Immature natural killer cell (primary cell): ENCODE measurements around the gene GPR89B. TPM values are rescaled to one million over a fixed set of nuclear protein-coding genes. Genes with fewer than 3 reads are reported as not detected.
A peak's percentile ranks its signal among the peaks of the same experiment; 100 is the strongest.
"Not testable (repeated sequence)": the region's sequence is repeated elsewhere in the genome, so short reads cannot be mapped to it uniquely, and the experiment has no call there.

Experiments
- DNase-seq, 3 donors: peaks; one replicate each; pipeline ENCODE4 v3.0.0; 2022; ENCODE audit warnings: mixed read lengths in 1 of 3
- H3K27ac Mint-ChIP-seq, 6 donors: one replicate each; pipeline ENCODE4 v1.8.0; 2020; ENCODE audit warnings: mixed read lengths in 6 of 6, mild to moderate bottlenecking in 5 of 6, inconsistent platforms in 4 of 6, moderate library complexity in 3 of 6
- H3K27me3 Mint-ChIP-seq, 3 donors: one replicate each; pipeline ENCODE4 v1.8.0; 2020 to 2021; ENCODE audit warnings: low read depth in 3 of 3, mild to moderate bottlenecking in 3 of 3, mixed read lengths in 3 of 3, moderate library complexity in 3 of 3, inconsistent platforms in 1 of 3
- H3K36me3 Mint-ChIP-seq, 3 donors: one replicate each; pipeline ENCODE4 v1.8.0; 2020; ENCODE audit warnings: mixed read lengths in 3 of 3, inconsistent platforms in 2 of 3, mild to moderate bottlenecking in 2 of 3
- H3K4me1 Mint-ChIP-seq, 2 donors: one replicate each; pipeline ENCODE4 v1.8.0; 2020; ENCODE audit warnings: inconsistent platforms in 2 of 2, mild to moderate bottlenecking in 2 of 2, mixed read lengths in 2 of 2, moderate library complexity in 1 of 2
- H3K4me3 Mint-ChIP-seq, 5 donors: one replicate each; pipeline ENCODE4 v1.8.0; 2020; ENCODE audit warnings: mild to moderate bottlenecking in 5 of 5, mixed read lengths in 5 of 5, inconsistent platforms in 3 of 5, moderate library complexity in 3 of 5
- H3K9me3 Mint-ChIP-seq, 6 donors: one replicate each; pipeline ENCODE4 v1.8.0; 2020; ENCODE audit warnings: mild to moderate bottlenecking in 6 of 6, mixed read lengths in 6 of 6, inconsistent platforms in 4 of 6, moderate library complexity in 3 of 6
- polyA plus RNA-seq, 3 donors: library from polyadenylated mRNA; unstranded; fragments of 300-500 nt; fragmentation: Illumina TruSeq; gene quantifications; one replicate each; pipeline ENCODE4 v1.2.3, GENCODE V29; 2021

GPR89B gene
- polyA plus RNA-seq, 3 donors from 2014 or later, result 4.6 to 30.0 (median 12.8) TPM

DNA sequence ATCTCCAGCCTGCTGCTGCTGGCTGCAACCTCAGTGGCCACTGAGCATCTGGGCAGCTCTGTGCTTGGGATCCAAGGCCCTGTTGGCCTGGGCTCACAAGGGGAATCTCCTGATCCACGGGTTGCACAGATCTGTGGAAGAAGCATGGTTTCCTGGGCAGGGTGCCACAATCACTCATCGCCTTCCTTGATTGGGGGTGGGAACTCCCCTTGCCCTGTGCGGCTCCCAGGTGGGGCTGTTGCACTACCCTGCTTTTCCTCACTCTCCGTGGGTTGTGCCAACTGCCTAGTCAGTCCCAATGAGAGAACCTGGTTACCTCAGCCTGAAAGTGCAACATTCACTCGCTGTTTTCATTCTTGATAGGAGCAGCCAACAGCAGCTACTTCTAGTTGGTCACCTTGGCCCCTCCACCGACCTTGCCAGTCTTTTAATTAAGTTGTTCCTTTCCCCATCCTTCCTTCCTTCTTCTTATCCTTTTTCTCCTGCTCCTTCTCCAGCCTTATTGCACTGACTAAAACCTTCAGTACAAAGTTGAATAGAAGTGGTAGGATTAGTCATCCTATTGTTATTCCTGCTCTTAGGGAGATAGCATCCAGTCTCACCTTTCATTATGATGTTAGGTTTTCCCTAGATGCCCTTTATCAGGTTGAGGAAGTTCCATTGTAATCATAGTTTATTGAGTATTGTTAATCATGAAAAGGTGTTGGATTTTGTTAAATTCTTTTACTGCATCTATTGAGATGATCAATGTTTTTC lies 50.9 kb downstream of the GPR89B start:
- H3K27ac Mint-ChIP-seq, H3K4me3 Mint-ChIP-seq: not testable (repeated sequence)

DNA sequence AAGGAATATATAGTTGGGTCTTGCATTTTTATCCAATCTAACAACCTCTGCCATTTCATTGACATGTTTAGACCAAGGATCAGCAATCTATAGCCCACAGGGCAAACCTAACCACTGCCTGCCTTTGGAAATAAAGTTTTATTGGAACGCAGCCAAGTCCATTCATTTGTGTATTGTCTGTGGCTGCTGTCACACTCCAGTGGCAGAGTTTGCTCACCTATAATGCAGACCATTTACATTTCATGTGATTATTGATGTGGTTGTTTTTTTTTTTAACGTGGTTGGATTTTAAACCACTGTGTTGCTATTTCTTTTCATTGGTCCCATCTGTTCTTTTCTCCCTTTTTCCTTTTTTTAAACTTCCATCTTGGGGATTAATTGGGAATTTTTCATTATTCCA lies 57.2 kb downstream of the GPR89B start:
- DNase-seq, H3K9me3 Mint-ChIP-seq, H3K4me3 Mint-ChIP-seq, H3K27me3 Mint-ChIP-seq, H3K27ac Mint-ChIP-seq, H3K4me1 Mint-ChIP-seq: not testable (repeated sequence)
- peaks cover 3 to 14% (median 4%) of the 10 kb centered on the region in 3 donors for H3K36me3 Mint-ChIP-seq

More for the DNA sequence above, 50.9 kb downstream of the GPR89B start:
- H3K36me3 Mint-ChIP-seq, result peaks cover 4 to 19% (median 14%) of the 10 kb centered on the region in 3 donors
- not testable (repeated sequence) for DNase-seq, H3K4me1 Mint-ChIP-seq, H3K27me3 Mint-ChIP-seq, H3K9me3 Mint-ChIP-seq

DNA sequence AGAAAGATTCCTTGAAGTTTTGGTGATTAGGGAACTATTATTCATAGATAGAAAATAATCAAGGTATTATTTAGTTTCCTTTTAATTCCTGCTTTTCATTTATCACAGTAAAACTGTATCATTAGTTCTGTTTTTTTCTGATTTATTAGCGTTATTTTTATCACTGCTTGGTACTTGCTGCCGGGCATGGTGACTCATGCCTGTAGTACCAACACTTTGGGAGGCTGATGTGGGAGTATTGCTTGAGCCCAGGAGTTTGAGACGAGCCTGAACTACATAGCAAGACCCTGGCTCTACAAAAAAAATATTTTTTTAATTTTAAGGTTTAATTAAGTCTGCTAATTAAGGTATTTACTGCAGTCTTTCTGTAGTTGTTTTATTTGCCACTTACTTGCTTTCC lies 59.7 kb downstream of the GPR89B start:
- H3K27me3 Mint-ChIP-seq, H3K4me1 Mint-ChIP-seq, H3K27ac Mint-ChIP-seq, H3K9me3 Mint-ChIP-seq, DNase-seq, H3K4me3 Mint-ChIP-seq: not testable (repeated sequence)
- peaks cover 3 to 14% (median 4%) of the 10 kb centered on the region in 3 donors for H3K36me3 Mint-ChIP-seq

DNA sequence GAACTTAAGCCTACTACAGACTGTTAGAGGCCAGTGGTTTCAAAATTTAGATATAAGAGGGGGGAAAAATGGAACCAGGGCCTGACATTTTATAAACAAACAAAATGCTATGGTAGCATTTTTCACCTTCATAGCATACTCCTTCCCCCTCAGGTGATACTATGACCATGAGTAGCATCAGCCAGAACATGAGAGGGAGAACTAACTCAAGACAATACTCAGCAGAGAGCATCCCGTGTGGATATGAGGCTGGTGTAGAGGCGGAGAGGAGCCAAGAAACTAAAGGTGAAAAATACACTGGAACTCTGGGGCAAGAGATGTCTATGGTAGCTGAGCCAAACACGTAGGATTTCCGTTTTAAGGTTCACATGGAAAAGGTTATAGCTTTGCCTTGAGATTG lies 64.7 kb downstream of the GPR89B start:
- not testable (repeated sequence) for DNase-seq, H3K4me3 Mint-ChIP-seq, H3K9me3 Mint-ChIP-seq, H3K27ac Mint-ChIP-seq, H3K27me3 Mint-ChIP-seq
- peaks cover 7 to 20% (median 8%) of the 10 kb centered on the region in 3 donors for H3K36me3 Mint-ChIP-seq
- peaks cover 14 to 17% of the 10 kb centered on the region in 2 donors for H3K4me1 Mint-ChIP-seq

DNA sequence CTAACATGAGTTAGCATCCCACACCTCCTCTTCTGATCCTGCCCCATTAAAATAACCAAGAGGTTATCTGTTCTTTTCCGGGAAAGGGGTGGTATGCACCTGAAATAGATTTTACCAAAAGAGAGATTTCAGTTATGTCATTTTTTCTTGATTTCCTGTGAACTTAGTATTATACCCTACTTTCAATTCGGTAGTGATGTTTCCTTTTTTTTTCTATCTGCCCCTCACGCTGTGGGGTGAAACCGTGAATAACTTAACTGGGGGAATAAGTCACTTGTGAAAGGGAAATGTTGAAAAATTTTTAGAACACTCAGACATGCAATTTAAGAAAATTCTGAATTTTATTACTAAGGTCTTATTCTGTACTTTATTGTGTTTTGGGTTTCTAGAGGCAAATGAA lies 65.2 kb downstream of the GPR89B start:
- H3K27ac Mint-ChIP-seq, result peak overlapping the region in 1 of 6 donors; percentile 60
- peaks cover 7 to 19% (median 8%) of the 10 kb centered on the region in 3 donors for H3K36me3 Mint-ChIP-seq
- H3K4me1 Mint-ChIP-seq, result peaks cover 17 to 19% of the 10 kb centered on the region in 2 donors
- not testable (repeated sequence) for H3K9me3 Mint-ChIP-seq, DNase-seq, H3K27me3 Mint-ChIP-seq
- peak overlapping the region in 3 of 5 donors; percentile 1 to 59 (median 41) for H3K4me3 Mint-ChIP-seq

DNA sequence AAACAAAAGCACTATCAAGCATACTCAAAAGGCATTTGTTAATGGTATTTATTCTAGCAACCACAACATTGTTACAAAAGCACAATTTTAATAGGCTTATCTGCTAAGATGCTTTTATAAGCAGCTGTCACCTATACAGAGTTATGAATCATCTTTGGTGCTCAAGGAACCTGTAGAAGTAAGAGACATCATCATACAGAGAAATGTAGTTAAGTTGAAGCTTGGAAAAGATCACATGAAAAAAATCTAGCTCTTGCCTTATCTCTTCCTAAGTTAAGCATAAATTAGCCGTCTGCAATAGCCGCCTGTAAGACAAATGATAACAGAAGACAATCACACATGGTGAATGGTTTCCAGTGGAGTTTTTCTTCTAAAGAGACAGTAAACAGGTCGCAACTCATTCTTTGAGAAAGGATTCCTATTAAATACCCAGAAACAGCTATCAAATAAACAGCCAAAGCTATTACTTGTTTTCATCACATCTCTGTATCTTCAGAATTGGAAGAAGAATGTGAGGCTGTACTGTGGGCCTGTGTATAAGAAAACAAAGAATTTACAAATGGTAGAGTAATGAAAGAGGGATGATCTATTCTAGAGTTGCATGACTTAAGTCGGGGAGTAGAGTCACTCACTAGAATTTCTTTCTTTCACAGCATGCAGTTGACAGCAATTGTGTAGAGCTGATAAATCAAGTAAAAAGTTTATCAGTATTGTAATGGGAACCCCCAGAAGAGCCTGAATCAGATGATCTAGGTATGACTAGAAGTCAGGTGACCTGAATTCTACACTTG lies 65.8 kb downstream of the GPR89B start:
- H3K27me3 Mint-ChIP-seq, H3K9me3 Mint-ChIP-seq, H3K27ac Mint-ChIP-seq, DNase-seq, H3K4me3 Mint-ChIP-seq: not testable (repeated sequence)
- Mint-ChIP-seq H3K4me1 (peaks cover 19 to 20% of the 10 kb centered on the region in 2 donors), H3K36me3 (peaks cover 7 to 19% (median 8%) of the 10 kb centered on the region in 3 donors)

DNA sequence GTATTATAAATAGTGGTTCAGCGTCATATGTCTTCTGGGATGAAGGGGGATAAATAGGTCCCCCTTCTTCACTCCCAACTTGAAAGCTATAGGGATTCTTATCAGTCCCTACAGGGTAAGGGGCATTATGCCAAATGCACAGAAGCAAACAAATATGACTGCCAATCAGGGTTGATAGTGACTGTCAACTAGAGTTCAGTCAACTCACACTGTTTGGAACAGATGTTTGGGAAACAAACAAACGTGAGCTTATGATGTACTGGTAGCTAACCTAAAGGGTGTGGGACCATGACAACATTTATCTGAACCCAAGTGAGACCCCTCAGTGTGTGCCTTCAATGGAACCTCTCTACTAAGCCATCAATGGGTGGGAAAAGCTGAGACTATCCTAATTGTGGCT lies 67.9 kb downstream of the GPR89B start:
- H3K9me3 Mint-ChIP-seq, H3K4me3 Mint-ChIP-seq, H3K27ac Mint-ChIP-seq, DNase-seq, H3K27me3 Mint-ChIP-seq: not testable (repeated sequence)
- Mint-ChIP-seq H3K4me1 (peaks cover 14 to 20% of the 10 kb centered on the region in 2 donors), H3K36me3 (peaks cover 4 to 12% (median 4%) of the 10 kb centered on the region in 3 donors)

DNA sequence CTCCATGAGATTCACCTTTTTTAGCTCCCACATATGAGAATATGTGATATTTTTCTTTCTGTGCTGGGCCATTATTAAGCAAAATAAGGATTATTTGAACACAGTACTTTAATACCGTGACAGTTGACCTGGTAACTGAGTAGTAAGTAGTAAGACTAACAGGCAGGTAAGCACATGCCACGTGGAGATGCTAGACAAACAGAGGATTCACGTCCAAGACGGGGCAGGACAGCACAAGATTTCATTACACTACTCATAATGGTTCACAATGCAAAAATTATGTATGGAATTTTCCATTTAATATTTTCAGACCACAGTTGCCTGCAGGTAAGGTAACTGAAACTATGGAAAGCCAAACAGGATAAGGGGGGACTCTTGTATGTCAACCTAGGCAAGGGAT lies 79.5 kb downstream of the GPR89B start:
- not testable (repeated sequence) for DNase-seq, H3K36me3 Mint-ChIP-seq, H3K27me3 Mint-ChIP-seq, H3K9me3 Mint-ChIP-seq, H3K27ac Mint-ChIP-seq, H3K4me3 Mint-ChIP-seq, H3K4me1 Mint-ChIP-seq

DNA sequence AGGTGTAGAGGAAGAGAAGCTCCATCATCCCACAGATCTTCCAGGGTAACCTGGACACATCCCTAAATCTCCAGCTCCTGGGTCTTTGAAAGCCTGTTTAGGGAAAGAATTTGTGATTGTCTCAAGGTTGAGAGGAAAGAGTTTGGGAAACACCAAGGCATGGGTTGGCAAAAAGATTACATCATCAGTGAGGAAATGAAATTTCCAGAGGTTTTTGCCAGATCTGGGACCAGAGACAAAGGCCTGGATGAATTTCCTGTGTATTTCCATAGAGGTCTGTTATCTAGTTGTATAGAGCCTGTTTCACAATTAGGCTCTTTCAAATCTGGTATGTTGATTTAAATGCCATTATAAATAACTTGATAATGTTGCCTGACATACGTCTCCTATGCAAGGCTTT lies 82.3 kb downstream of the GPR89B start:
- Mint-ChIP-seq H3K4me3 (no peak overlapping the region), H3K4me1 (peaks cover 7 to 14% of the 10 kb centered on the region in 2 donors), H3K27ac (peak overlapping the region in 1 of 6 donors; percentile 28), H3K9me3 (no peaks in the 10 kb centered on the region), H3K36me3 (peaks cover 0 to 5% (median 5%) of the 10 kb centered on the region in 3 donors), H3K27me3 (peaks cover 5 to 13% (median 6%) of the 10 kb centered on the region in 3 donors)
- DNase-seq, result no peak

DNA sequence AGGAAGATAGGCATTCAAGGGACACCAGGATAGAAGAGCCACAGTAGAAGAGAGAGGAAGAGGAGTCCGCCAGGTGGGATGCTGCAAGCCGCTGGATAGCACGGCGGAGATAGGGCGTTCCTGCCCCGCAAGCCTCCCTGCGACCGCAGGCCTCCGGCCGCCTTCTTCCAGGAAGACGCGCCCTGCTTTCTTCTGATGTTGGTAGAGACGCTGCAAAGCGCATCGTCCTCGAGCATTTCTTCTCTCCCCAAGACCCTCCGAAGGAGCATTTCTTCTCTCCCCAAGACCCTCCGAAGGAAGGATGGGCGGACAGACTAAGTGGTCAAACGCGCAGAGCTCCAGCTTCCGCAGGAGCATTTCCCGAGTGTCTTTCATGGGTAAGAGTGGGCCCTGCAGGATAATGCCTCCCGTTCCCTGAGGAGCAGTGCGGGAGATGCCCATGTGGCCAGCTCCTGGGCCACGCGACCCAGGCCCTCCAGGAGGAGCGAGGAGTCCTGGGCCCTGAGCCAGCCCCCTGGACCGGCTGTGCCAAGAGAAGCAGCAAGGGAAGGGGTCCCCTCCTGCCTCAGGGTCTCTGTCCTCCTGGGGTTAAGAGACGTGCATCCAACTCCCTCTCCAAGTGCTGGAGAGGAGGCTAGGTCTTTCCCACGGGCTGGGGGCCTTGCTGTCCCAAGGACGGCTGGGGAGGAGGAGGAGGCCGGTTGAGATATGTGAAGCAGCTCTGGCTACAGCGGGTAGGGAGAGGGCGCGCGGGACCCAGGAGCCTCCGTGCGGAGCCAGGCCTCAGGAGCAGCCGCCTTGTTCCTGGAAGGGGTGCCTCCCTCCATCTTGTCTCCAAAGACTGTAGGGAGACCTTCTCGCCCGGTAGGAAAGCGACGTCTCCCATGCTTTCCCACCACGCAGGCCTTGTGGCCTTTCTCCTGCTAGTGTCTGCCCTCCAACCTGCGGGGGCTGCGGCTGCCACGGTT lies 85.2 kb downstream of the GPR89B start:
- Mint-ChIP-seq H3K4me1 (peaks cover 7 to 16% of the 10 kb centered on the region in 2 donors), H3K27me3 (peaks cover 5 to 13% (median 6%) of the 10 kb centered on the region in 3 donors), H3K4me3 (peak overlapping the region; percentile 7 to 60 (median 57))
- not testable (repeated sequence) for H3K9me3 Mint-ChIP-seq, DNase-seq, H3K36me3 Mint-ChIP-seq, H3K27ac Mint-ChIP-seq

DNA sequence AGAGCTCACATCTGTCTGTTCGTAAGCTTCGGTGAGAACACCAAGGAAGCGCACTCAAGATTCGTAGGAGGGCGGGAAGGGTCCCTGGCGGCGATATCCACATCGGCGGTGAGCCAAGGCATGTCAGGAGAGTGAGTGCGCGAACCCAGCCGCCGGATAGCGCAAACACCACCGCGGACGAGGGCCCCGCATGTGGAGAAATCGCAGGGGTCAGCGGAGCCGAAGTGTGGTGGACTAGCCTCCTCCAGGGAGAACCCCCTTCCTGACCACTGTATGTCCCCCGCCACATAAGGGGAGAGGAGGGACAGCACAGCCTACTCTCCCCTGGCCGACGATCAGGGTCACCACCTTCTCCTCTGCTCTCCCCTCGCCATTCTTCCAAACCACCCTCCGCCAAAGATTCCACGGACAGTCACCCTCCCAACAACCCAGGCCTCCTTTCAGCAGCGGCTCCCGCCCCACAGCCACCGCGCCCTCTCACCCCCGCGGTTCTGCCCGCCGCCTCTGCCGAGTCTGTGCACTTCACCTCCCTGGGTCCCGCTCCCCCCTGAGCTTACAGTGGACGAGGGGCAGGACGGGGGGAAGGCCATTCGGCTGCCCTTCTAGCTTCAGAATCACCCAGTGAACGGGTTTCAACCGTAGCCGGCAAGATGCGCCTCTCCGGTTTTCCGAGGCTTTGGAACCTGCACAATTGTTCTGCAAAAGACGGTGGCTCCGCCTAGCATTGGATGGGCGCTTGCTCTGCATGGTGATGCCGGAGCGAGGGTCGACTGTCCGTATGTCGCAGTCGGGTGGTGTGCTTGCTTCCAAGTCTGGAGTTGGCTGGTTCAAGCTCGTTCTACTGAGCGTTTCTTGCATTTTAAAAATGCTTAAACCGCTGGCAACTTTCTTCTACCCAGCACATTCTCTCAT lies 86.3 kb downstream of the GPR89B start:
- Mint-ChIP-seq H3K4me3 (peak overlapping the region; percentile 63 to 78 (median 73)), H3K4me1 (peaks cover 7 to 16% of the 10 kb centered on the region in 2 donors), H3K27me3 (peaks cover 5 to 13% (median 6%) of the 10 kb centered on the region in 3 donors)
- not testable (repeated sequence) for H3K27ac Mint-ChIP-seq, H3K36me3 Mint-ChIP-seq, H3K9me3 Mint-ChIP-seq
- DNase-seq, result peak; percentile 13 to 33 (median 25)

DNA sequence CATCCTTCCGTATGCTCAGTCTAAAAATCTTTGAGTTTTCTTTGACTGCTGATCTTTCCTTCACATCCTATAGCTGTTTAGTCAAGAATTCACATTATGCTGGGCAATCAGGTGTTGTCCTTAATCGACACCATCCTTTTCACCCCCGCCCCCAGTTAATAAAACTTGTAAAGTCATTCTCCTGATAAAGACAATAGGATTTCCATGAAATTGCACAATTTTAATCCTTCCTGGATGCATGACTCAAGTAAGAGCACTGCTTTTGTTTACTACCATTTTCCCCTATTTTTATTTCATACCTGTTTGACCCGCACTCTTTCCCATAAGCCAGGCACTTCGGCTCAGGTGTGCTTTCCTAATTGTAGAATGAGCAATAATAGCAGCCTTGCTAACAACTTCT lies 96.7 kb downstream of the GPR89B start:
- not testable (repeated sequence) for H3K9me3 Mint-ChIP-seq, H3K27me3 Mint-ChIP-seq, H3K36me3 Mint-ChIP-seq, H3K4me1 Mint-ChIP-seq, H3K27ac Mint-ChIP-seq, H3K4me3 Mint-ChIP-seq, DNase-seq

DNA sequence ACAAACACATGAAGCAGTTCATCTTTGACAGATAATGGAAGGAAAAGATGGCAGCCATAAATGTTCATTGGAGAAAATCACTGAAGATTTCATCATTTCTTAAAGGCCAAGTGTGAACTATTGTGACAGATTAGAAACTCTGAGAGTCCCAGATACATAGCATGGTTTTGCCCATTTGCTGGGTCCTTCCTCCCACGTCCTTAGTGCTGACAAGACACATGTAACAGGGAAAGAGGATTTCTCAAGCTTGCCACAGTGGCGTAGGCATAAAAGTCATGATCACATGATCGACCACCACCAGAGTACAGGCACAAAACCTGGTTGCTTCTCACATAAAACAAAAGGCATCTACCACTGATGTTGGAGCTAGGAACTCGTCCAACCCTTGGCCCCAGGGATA lies 98.8 kb downstream of the GPR89B start:
- H3K27me3 Mint-ChIP-seq, DNase-seq, H3K36me3 Mint-ChIP-seq, H3K27ac Mint-ChIP-seq, H3K4me1 Mint-ChIP-seq, H3K9me3 Mint-ChIP-seq, H3K4me3 Mint-ChIP-seq: not testable (repeated sequence)
